GM23338 (cell line): ENCODE measurements around the gene HTR2B. TPM values are rescaled to one million over a fixed set of nuclear protein-coding genes. Genes with fewer than 3 reads are reported as not detected.

Experiments used
- ATAC-seq: fragments of 200-7000 bp; cut with Tn5 transposase; 3 replicates; pipeline ENCODE4 v1.9.1; 2020
- DNase-seq: peaks from one replicate; pipeline ENCODE4 v3.0.0-alpha.2; 2015; ENCODE audit warnings: low spot score
- H2AFZ ChIP-seq: fragments of 200-600 bp; sonication (generic); 2 replicates; pipeline ENCODE4 v1.8.0; 2016; ENCODE audit warnings: antibody characterized with exemption, mild to moderate bottlenecking, moderate library complexity
- H3F3A ChIP-seq: fragments of 200-600 bp; sonication (generic); replicated peaks from 2 replicates; pipeline ENCODE4 v1.8.0; 2017; ENCODE audit warnings: antibody characterized with exemption, mixed run types, low read depth
- H3K27ac ChIP-seq: fragments of 200-600 bp; sonication (generic); 2 replicates; pipeline ENCODE4 v1.6.1; 2016; ENCODE audit warnings: low read depth
- H3K27me3 ChIP-seq: fragments of 200-600 bp; sonication (generic); 2 replicates; pipeline ENCODE4 v1.8.0; 2016; ENCODE audit warnings: mild to moderate bottlenecking, mixed run types, moderate library complexity; ENCODE audit not compliant: insufficient read depth
- H3K36me3 ChIP-seq: fragments of 200-600 bp; sonication (generic); 2 replicates; pipeline ENCODE4 v1.8.0; 2016; ENCODE audit warnings: mild to moderate bottlenecking; ENCODE audit not compliant: insufficient read depth
- H3K4me1 ChIP-seq: fragments of 200-600 bp; sonication (generic); 2 replicates; pipeline ENCODE4 v1.8.0; 2016; ENCODE audit warnings: mild to moderate bottlenecking, moderate library complexity; ENCODE audit not compliant: insufficient read depth
- H3K4me2 ChIP-seq: fragments of 200-600 bp; sonication (generic); 2 replicates; pipeline ENCODE4 v1.7.1; 2017; ENCODE audit warnings: mixed run types
- H3K4me3 ChIP-seq: fragments of 200-600 bp; sonication (generic); 2 replicates; pipeline ENCODE4 v1.6.1; 2016; ENCODE audit warnings: mixed run types
- H3K79me2 ChIP-seq: fragments of 200-600 bp; sonication (generic); replicated peaks from 2 replicates; pipeline ENCODE4 v1.8.0; 2017; ENCODE audit warnings: mild to moderate bottlenecking; ENCODE audit not compliant: insufficient read depth
- H3K9me2 ChIP-seq: fragments of 200-600 bp; sonication (generic); 2 replicates; pipeline ENCODE4 v1.8.0; 2017; ENCODE audit not compliant: insufficient read depth
- H4K20me1 ChIP-seq: fragments of 200-600 bp; sonication (generic); replicated peaks from 2 replicates; pipeline ENCODE4 v1.8.0; 2017; ENCODE audit warnings: mild to moderate bottlenecking; ENCODE audit not compliant: insufficient read depth
- H3K27ac Mint-ChIP-seq: 2 replicates; pipeline ENCODE4 v1.8.0; 2020; ENCODE audit warnings: inconsistent platforms, mild to moderate bottlenecking, moderate library complexity, mixed read lengths
- H3K27me3 Mint-ChIP-seq: 3 replicates; pipeline ENCODE4 v1.8.0; 2022; ENCODE audit warnings: low read depth, mild to moderate bottlenecking, moderate library complexity, mixed read lengths, inconsistent platforms; ENCODE audit not compliant: insufficient read depth, poor library complexity
- H3K36me3 Mint-ChIP-seq: 3 replicates; pipeline ENCODE4 v1.8.0; 2021; ENCODE audit warnings: low read depth, mild to moderate bottlenecking, inconsistent platforms, moderate library complexity, mixed read lengths
- H3K4me1 Mint-ChIP-seq: 3 replicates; pipeline ENCODE4 v1.8.0; 2020; ENCODE audit warnings: mild to moderate bottlenecking, inconsistent platforms, mixed read lengths
- H3K4me3 Mint-ChIP-seq: 3 replicates; pipeline ENCODE4 v1.8.0; 2021; ENCODE audit warnings: moderate library complexity, mild to moderate bottlenecking, inconsistent platforms, mixed read lengths
- H3K9me3 Mint-ChIP-seq: 3 replicates; pipeline ENCODE4 v1.8.0; 2020; ENCODE audit warnings: moderate library complexity, mild to moderate bottlenecking, inconsistent platforms, mixed read lengths
- CREB1 ChIP-seq: fragments of 250-450 bp; sonication (Bioruptor Pico); IDR thresholded peaks from 2 replicates; pipeline ENCODE4 v1.5.0; 2020; ENCODE audit warnings: low read depth, mild to moderate bottlenecking, moderate library complexity
- EZH2 ChIP-seq: fragments of 200-600 bp; sonication (generic); IDR thresholded peaks from one replicate; pipeline ENCODE4 v1.8.0; 2017; ENCODE audit warnings: antibody characterized with exemption, mild to moderate bottlenecking, low read depth; ENCODE audit not compliant: unreplicated experiment
- EZH2phosphoT487 ChIP-seq: fragments of 200-600 bp; sonication (generic); IDR thresholded peaks from one replicate; pipeline ENCODE4 v1.8.1; 2018; ENCODE audit warnings: antibody characterized with exemption; ENCODE audit not compliant: unreplicated experiment
- JUNB ChIP-seq: IDR thresholded peaks from one replicate; pipeline ENCODE4 v1.6.1; 2016; ENCODE audit warnings: antibody characterized with exemption; ENCODE audit not compliant: unreplicated experiment
- NANOG ChIP-seq: IDR thresholded peaks from 2 replicates; pipeline ENCODE4 v1.6.1; 2016; ENCODE audit warnings: antibody characterized with exemption, borderline replicate concordance
- POLR2AphosphoS5 ChIP-seq: IDR thresholded peaks from 2 replicates; pipeline ENCODE4 v1.6.1; 2016; ENCODE audit warnings: antibody characterized with exemption, low read depth
- STAT1 ChIP-seq: IDR thresholded peaks from one replicate; pipeline ENCODE4 v1.6.1; 2016; ENCODE audit warnings: antibody characterized with exemption; ENCODE audit not compliant: unreplicated experiment
- ZNF114 ChIP-seq: fragments of 250-450 bp; sonication (Bioruptor Pico); IDR thresholded peaks from 2 replicates; pipeline ENCODE4 v1.5.0; 2020; ENCODE audit warnings: mild to moderate bottlenecking, moderate library complexity
- ZNF331 ChIP-seq: fragments of 250-450 bp; sonication (Bioruptor Pico); IDR thresholded peaks from 2 replicates; pipeline ENCODE4 v1.5.0; 2020; ENCODE audit warnings: low read depth, mild to moderate bottlenecking, moderate library complexity
- polyA plus RNA-seq: library from polyadenylated mRNA; unstranded; fragments of >200 nt; fragmentation: Nextera tagmentation; extraction: Ambion mirVana; gene quantifications from 2 replicates; pipeline ENCODE4 v1.2.1, GENCODE V29; 2016
- total RNA-seq: library from RNA; depleted of rRNA; stranded (reverse); fragments of >200 nt; shearing (Covaris generic); gene quantifications from 2 replicates; pipeline ENCODE4 v1.2.3, GENCODE V29; 2014
- TF ChIP-seq, protein P1 (sequence below): IDR thresholded peaks from 2 replicates; pipeline ENCODE4 v1.6.1; 2016; ENCODE audit warnings: antibody characterized with exemption
- TF ChIP-seq, protein P2 (sequence below): IDR thresholded peaks from one replicate; pipeline ENCODE4 v1.6.1; 2018; ENCODE audit warnings: antibody characterized with exemption; ENCODE audit not compliant: unreplicated experiment
- TF ChIP-seq, protein P3 (sequence below), 2 experiments: fragments of 200-600 bp in 1 of 2; sonication (generic) in 1 of 2; conservative IDR thresholded peaks; 2 replicates each; pipeline versions ENCODE4 v1.5.1 to v1.6.1; 2016 to 2017; ENCODE audit warnings: antibody characterized with exemption in 2 of 2, low read depth in 2 of 2, mild to moderate bottlenecking in 2 of 2, moderate library complexity in 1 of 2
- TF ChIP-seq, protein P4 (sequence below): fragments of 250-450 bp; sonication (Bioruptor Pico); IDR thresholded peaks from 2 replicates; pipeline ENCODE4 v1.5.0; 2020; ENCODE audit warnings: mild to moderate bottlenecking, moderate library complexity

Gene HTR2B
- total and polyA plus RNA-seq, 2 experiments from 2014 or later = 0.16 TPM; not detected in 1

DNA sequence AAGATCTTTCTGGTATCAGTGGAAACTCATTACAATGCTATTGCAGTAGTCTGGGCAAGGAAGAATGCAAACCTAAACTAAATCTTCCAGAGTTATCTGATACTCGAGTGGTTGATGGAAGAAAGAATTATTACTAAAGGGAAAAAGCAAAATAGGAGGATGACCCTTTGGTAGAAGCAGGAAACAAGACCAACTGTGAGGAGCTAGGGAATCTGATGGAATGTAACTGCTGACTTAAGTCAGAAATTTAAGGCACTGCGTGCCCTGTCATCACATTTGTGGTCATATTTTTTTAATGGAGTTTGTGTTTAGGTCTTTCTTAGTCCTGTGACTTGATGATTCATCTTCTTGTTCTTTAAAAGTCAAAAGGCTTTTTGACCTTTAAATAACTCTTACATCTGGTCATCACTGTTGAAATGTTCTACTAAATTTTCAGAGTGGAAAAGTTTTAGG, 37.1 kb upstream of the HTR2B start:
- no peaks in the 10 kb centered on the region for H3K9me2 ChIP-seq
- Mint-ChIP-seq H3K27ac (peak overlapping the region; percentile 25), H3K4me1 (peaks cover 20% of the 10 kb centered on the region; the same call in 2 of the 3 replicates), H3K4me3 (no peak overlapping the region), H3K27me3 (no peaks in the 10 kb centered on the region), H3K9me3 (no peaks in the 10 kb centered on the region), H3K36me3 (peaks cover 36% of the 10 kb centered on the region)
- ATAC-seq = no peak
- no peaks in the 10 kb centered on the region for H4K20me1 ChIP-seq
- H3K4me1 ChIP-seq = peaks cover 35% of the 10 kb centered on the region
- no peak for TF ChIP-seq STAT1
- no peak for TF ChIP-seq ZNF114 (CRISPR knock-in tag)
- no peak for TF ChIP-seq POLR2AphosphoS5
- no peak for TF ChIP-seq CREB1 (CRISPR knock-in tag)
- TF ChIP-seq, protein P1, sequence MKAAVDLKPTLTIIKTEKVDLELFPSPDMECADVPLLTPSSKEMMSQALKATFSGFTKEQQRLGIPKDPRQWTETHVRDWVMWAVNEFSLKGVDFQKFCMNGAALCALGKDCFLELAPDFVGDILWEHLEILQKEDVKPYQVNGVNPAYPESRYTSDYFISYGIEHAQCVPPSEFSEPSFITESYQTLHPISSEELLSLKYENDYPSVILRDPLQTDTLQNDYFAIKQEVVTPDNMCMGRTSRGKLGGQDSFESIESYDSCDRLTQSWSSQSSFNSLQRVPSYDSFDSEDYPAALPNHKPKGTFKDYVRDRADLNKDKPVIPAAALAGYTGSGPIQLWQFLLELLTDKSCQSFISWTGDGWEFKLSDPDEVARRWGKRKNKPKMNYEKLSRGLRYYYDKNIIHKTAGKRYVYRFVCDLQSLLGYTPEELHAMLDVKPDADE = no peak
- TF ChIP-seq, protein P2, sequence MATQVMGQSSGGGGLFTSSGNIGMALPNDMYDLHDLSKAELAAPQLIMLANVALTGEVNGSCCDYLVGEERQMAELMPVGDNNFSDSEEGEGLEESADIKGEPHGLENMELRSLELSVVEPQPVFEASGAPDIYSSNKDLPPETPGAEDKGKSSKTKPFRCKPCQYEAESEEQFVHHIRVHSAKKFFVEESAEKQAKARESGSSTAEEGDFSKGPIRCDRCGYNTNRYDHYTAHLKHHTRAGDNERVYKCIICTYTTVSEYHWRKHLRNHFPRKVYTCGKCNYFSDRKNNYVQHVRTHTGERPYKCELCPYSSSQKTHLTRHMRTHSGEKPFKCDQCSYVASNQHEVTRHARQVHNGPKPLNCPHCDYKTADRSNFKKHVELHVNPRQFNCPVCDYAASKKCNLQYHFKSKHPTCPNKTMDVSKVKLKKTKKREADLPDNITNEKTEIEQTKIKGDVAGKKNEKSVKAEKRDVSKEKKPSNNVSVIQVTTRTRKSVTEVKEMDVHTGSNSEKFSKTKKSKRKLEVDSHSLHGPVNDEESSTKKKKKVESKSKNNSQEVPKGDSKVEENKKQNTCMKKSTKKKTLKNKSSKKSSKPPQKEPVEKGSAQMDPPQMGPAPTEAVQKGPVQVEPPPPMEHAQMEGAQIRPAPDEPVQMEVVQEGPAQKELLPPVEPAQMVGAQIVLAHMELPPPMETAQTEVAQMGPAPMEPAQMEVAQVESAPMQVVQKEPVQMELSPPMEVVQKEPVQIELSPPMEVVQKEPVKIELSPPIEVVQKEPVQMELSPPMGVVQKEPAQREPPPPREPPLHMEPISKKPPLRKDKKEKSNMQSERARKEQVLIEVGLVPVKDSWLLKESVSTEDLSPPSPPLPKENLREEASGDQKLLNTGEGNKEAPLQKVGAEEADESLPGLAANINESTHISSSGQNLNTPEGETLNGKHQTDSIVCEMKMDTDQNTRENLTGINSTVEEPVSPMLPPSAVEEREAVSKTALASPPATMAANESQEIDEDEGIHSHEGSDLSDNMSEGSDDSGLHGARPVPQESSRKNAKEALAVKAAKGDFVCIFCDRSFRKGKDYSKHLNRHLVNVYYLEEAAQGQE = no peak
- no peak for TF ChIP-seq EZH2phosphoT487
- TF ChIP-seq ZNF331 (CRISPR knock-in tag) = no peak
- TF ChIP-seq, protein P3, sequence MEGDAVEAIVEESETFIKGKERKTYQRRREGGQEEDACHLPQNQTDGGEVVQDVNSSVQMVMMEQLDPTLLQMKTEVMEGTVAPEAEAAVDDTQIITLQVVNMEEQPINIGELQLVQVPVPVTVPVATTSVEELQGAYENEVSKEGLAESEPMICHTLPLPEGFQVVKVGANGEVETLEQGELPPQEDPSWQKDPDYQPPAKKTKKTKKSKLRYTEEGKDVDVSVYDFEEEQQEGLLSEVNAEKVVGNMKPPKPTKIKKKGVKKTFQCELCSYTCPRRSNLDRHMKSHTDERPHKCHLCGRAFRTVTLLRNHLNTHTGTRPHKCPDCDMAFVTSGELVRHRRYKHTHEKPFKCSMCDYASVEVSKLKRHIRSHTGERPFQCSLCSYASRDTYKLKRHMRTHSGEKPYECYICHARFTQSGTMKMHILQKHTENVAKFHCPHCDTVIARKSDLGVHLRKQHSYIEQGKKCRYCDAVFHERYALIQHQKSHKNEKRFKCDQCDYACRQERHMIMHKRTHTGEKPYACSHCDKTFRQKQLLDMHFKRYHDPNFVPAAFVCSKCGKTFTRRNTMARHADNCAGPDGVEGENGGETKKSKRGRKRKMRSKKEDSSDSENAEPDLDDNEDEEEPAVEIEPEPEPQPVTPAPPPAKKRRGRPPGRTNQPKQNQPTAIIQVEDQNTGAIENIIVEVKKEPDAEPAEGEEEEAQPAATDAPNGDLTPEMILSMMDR (conservative IDR thresholded peaks at IDR 0.05; ENCODE audit: low read depth in 2 of 2) = no peak
- TF ChIP-seq EZH2 = no peak
- TF ChIP-seq, protein P4, sequence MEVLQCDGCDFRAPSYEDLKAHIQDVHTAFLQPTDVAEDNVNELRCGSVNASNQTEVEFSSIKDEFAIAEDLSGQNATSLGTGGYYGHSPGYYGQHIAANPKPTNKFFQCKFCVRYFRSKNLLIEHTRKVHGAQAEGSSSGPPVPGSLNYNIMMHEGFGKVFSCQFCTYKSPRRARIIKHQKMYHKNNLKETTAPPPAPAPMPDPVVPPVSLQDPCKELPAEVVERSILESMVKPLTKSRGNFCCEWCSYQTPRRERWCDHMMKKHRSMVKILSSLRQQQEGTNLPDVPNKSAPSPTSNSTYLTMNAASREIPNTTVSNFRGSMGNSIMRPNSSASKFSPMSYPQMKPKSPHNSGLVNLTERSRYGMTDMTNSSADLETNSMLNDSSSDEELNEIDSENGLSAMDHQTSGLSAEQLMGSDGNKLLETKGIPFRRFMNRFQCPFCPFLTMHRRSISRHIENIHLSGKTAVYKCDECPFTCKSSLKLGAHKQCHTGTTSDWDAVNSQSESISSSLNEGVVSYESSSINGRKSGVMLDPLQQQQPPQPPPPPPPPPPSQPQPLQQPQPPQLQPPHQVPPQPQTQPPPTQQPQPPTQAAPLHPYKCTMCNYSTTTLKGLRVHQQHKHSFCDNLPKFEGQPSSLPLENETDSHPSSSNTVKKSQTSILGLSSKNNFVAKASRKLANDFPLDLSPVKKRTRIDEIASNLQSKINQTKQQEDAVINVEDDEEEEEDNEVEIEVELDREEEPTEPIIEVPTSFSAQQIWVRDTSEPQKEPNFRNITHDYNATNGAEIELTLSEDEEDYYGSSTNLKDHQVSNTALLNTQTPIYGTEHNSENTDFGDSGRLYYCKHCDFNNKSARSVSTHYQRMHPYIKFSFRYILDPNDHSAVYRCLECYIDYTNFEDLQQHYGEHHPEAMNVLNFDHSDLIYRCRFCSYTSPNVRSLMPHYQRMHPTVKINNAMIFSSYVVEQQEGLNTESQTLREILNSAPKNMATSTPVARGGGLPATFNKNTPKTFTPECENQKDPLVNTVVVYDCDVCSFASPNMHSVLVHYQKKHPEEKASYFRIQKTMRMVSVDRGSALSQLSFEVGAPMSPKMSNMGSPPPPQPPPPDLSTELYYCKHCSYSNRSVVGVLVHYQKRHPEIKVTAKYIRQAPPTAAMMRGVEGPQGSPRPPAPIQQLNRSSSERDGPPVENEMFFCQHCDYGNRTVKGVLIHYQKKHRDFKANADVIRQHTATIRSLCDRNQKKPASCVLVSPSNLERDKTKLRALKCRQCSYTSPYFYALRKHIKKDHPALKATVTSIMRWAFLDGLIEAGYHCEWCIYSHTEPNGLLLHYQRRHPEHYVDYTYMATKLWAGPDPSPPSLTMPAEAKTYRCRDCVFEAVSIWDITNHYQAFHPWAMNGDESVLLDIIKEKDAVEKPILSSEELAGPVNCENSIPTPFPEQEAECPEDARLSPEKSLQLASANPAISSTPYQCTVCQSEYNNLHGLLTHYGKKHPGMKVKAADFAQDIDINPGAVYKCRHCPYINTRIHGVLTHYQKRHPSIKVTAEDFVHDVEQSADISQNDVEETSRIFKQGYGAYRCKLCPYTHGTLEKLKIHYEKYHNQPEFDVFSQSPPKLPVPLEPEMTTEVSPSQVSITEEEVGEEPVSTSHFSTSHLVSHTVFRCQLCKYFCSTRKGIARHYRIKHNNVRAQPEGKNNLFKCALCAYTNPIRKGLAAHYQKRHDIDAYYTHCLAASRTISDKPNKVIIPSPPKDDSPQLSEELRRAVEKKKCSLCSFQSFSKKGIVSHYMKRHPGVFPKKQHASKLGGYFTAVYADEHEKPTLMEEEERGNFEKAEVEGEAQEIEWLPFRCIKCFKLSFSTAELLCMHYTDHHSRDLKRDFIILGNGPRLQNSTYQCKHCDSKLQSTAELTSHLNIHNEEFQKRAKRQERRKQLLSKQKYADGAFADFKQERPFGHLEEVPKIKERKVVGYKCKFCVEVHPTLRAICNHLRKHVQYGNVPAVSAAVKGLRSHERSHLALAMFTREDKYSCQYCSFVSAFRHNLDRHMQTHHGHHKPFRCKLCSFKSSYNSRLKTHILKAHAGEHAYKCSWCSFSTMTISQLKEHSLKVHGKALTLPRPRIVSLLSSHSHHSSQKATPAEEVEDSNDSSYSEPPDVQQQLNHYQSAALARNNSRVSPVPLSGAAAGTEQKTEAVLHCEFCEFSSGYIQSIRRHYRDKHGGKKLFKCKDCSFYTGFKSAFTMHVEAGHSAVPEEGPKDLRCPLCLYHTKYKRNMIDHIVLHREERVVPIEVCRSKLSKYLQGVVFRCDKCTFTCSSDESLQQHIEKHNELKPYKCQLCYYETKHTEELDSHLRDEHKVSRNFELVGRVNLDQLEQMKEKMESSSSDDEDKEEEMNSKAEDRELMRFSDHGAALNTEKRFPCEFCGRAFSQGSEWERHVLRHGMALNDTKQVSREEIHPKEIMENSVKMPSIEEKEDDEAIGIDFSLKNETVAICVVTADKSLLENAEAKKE (CRISPR knock-in tag) = no peak
- no peak for TF ChIP-seq JUNB
- no peak for TF ChIP-seq NANOG
- peak overlapping the region; percentile 27 for H3K27ac ChIP-seq
- H3K4me3 ChIP-seq = no peak overlapping the region
- DNase-seq = no peak
- H3K79me2 ChIP-seq = no peaks in the 10 kb centered on the region
- H2AFZ ChIP-seq = no peak overlapping the region
- H3K27me3 ChIP-seq = no peaks in the 10 kb centered on the region
- 0 out of 2 replicates have a peak overlapping the region, but pooled peaks have one; percentile 39 for H3K4me2 ChIP-seq
- H3F3A ChIP-seq = no peaks in the 10 kb centered on the region; the same call in 1 of the 2 replicates
- H3K36me3 ChIP-seq = peaks cover 12% of the 10 kb centered on the region; the same call in 1 of the 2 replicates
